NCI-H1048 (cell line): ENCODE data around the gene HSBP1L1.
A peak's percentile ranks its signal among the peaks of the same experiment; 100 is the strongest.
"Not testable (repeated sequence)": the region's sequence is repeated elsewhere in the genome, so short reads cannot be mapped to it uniquely, and the experiment has no call there.

Experiments used
- DNase-seq: peaks from one replicate; lab custom pipeline; 2025; lab: John Stamatoyannopoulos, UW

Gene HSBP1L1

DNA sequence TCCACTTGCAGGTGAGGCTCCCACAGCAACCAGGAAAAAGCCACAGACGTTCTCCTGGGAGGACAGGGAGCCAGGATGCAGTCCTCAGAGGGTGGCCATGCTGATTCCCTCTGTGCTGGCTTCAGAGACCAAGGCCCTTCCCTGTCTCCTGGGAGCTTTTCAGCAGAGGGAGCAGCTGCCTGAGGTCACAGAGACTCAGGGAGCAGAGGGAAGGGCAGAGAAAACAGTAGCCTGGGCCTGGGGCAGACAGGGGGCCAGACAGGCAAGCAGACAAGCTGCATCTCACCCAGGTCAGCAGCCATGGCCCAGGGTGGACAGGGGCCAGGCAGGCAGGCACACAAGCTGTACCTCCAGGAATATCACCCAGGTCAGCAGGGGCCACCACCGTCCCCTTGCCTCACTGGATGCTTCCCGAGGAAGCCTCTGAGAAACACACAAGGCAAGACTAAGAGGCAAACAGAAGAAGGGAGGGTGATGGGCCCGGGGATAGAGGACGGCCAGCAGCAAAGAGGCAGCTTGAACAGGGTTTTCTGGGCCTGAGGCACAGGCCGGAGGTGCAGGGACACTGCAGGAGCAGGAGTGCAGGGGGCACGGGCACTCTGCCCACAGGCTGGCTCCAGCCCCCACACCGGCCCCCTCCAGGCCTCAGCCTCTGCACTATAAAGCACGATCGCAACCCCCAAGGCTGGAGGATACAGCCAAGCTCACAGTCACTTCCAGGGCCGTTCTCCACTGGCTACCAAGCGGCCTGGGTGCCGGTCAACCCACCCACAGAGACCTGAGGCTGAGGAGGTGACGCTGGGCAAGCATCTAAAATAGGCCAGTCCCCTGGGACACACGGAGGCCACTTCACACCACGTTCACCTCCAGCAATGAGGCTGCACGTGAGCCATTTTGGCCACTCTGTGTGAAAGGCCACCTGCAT lies 19.1 kb upstream of the HSBP1L1 start:
- DNase-seq = no peak

DNA sequence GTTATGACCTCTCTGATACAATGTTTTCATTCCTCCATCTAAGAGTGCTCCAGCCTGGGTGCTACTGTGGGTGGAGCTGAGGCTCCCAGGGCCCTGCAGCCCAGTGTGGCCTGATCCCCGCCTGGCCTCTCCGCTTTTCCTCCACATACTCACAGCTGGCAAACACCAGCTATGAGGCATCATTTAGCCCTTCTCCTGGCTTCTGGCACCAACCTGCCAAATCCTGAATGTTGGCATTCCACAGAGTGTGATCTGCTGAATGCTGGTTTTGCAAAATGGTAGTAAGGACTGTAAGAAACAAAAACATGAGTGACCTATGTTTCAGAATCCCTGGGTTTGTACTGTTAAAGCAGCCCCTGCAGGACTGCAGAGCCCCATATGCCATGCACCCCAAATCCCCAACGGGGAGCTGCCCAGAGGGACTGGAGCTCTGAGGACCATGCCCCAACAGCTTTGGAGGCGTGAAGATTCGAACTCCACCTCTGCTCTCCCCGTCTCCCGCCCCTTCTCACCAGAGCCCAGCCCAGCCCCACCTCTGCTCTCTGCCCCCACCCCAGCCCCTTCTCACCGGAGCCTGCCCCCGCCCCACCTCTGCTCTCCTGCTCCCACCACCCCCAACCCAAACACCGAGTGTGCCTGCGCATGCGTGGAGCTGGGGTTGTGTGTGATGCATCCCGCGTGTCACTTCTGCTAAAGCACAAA lies 17.2 kb upstream of the HSBP1L1 start:
- DNase-seq = no peak

DNA sequence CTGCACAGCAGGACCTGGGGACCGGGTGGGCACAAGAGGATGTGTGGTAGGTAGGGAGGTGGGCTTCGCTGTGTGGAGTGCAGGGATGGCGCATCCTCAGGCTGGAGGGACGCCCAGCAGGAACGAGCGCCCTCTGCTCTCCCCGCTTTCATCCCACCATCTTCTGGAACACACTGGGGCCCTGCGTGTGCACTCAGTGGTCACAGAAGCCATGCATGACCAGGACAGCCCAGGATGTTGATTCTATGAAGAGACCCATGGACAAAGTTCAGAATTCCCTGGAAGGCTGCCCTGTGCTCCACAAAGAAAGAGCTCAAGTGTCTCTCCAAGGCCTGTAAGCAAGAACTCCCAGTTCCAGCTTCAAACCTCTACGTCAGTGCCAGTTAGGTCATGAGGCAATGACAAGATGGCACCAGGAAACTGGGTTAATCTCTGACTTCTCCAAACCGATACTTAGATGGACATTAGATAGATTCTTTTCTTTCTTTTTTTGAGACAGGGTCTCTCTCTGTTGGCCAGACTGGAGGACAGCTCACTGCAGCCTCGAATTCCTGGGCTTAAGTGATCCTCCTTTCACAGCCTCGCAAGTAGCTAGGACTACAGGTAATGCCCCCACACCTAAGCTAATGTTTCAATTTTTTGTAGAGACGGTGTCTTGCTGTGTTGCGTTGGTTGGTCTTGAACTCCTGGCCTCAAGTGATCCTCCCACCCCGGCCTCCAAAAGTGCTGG lies 16.4 kb upstream of the HSBP1L1 start:
- no peak for DNase-seq

DNA sequence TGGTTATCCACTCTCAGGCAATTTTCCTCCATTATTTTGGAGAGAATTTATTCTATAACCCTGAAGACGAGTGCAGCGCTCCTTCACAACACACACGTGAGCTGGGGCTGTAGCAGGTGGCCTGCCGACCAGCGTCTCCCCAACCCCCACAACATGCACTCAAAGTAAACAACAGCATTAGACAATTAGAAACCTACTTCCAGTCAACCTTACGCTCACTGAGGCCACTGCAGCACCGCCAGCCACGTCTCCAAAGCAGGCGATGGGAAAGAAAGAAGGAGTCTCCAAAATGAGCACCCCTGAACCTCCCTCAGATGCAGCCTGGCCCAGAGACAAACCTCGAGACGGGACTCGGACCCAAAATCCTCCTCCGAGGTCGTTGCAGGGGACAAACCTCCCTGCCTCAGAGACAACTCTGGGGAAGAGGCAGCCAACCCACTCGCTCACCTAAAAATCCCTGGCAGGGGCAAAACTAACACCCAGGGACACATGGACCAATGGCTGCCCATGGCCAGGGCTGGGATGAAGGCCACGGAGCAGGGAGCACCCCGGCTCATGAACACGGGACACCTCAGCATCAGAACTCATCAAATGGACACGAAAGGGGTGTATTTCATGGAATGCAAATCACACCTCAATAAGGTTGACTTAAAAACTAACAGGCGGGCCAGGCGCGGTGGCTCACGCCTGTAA lies 15.6 kb upstream of the HSBP1L1 start:
- no peak for DNase-seq

DNA sequence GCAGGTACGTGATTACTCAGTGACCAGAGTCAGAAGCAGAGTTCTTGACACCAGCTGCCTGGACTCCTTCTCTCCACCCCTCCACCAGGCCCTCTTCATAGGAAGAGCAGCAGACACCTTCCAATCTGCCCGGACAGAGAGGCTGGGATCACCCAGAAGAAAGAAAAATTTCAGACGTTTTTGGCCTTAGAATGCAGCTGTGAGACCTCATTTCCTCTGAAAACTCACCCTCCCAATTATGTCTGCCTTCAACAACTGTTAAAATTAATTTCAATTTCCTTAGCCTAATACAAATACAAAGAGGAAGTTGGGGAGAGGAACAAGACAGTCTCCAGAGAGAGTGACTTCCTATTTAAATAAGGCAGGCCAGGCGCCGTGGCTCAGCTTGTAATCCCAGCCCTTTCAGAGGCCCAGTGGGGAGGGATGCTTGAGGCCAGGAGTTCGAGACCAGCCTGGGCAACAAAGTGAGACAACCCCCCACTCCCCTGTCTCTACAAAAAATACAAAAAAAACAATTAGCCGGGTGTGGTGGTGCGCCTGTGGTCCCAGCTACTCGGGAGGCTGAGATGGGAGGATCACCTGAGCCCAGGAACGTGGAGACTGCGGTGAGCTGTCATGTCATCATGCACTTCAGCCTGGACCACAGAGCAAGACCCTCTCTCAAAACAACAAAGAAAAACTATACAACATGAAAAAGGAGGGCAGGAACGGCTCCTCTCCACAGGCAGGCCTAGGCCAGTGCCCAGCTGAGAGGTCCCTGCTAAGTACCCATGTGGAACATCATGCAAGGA lies 14.6 kb upstream of the HSBP1L1 start:
- no peak for DNase-seq

DNA sequence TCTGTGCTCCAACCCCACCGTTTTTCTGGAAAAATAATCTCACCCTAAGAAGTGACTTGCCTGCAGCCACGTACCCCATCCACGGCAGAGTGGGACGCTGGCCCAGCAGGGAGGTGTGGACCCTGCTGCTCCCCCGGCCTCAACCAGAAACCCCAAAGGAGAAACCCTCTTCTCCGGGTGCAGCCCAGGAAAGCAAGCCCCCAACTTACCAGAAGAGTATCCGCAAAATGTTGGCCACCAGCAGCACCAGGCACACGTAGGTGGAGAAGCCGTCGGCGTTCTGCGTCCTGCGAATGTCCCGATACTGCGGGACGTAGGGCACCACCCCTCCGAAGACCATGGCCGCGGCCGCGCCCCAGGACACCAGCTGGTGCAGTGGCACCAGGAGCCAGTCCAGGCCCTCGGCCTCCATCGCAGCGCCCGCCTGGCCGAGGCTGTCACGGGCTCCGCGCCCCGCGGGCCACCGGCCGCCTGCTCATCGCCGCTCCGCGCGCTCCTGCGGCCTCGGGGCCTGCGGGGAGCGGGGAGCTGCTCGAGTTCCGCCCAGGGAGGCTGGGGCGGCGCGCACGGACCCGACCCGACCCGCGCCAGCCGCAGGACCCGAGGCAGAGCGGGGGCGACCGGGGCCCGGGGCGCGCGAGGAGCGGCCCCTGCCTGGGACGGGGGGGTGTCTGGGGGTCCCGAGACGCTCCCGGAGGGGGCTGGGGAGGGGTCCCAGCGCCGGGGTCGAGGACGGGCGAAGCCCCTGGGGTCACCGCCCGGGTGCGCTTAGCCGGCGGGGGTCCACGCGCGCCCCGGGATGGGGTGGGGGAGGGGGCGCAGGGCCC lies 13.7 kb upstream of the HSBP1L1 start:
- DNase-seq = no peak

DNA sequence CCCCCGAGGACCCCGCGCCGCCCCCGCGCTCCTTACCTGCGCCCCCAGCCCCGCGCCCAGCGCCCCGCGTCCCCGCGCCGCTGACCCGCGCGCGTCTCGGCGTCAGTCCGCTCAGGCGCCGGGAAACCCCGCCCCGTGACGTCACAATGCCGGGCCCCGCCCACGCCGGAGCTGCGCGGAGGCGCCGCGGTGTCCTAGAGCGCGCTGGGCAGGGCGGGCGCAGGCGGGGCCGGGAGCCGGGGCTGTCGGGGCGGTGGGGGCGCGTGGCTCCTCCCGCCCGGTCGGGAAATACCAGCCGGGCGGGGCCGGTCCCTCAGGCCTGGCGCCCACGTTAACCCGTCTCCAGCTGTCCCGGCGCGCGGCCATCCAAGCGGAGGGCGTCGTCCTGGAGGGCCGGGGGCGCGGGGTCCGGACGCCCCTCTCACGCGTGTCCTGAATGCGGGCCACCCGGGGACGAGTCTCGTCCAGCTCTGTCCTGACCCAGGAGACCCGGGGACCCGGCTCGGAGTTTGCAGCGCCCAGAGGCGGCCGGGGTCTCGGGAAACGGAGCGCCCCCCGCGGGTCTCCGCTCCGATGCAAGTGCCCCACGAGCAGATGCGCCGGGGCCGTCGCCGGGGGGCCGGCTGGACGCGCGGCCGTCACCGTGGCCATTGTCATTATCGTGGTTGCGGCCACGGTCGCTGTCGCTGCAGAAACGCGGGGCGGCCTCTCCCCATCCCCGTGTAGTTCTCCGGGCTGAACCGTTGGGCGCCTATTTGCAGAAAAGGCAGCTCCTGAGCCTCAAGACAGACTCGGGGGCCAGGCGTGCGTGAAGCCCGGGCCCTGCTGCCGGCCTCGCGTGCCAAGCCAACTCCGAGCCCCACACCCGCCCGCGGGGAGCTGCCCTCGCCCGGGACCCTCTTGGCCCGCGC lies 12.6 kb upstream of the HSBP1L1 start, which contains the start of gene SLC66A2:
SLC66A2 (minus strand) TSS at position 109 of the 911 bp plus-strand sequence. CDS start 727 bp downstream, outside the sequence.
- peak; percentile 77 for DNase-seq

DNA sequence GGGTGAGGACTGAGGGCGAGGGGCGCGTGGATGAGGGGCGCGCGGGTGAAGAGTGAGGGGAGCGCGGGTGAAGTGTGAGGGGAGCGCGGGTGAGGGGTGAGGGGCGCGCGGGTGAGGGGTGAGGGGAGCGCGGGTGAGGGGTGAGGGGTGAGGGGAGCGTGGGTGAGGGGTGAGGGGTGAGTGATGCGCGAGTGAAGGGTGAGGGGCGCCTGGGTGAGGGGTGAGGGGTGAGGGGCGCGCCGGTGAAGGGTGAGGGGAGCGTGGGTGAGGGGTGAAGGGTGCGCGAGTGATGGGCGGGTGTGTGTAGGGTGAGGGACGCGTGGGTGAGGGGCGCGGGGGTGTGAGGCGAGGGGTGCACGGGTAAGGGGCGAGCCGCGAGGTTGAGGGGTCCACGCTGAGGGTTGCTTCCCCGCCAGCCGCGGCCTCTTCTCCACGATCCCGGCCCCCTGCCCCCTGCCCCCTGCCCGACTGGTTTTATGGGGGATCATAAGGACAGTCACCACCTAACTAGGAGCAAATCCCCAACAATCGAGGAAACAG lies 11.9 kb upstream of the HSBP1L1 start:
- DNase-seq = no peak

DNA sequence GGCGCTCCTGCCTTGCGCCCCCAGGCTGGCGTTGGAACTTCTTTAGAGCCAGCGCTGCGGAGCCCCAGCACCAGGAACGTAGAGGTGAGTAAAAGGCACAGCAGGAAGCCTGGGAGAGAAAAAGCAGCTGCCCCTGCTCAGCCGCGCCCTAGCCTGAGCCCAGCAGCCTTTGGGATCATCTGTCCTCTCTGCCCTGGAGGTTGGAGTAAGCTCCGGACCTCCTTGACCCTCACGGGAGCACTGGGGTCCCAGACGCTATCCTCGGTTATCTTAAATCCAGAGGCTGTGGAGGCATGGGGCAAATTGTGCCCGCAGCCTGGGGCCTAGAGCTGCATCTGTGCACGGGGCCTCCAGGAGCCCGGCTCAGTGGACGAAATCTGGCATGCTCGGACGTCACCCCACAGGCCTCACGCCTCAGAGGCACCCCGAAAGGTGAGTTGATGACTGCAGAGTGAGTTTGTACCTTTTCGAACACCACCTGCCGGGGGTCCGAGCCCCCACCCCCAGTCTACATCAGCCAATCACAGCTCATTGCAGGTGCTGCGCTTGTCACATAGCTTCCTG lies 11.4 kb upstream of the HSBP1L1 start:
- no peak for DNase-seq

DNA sequence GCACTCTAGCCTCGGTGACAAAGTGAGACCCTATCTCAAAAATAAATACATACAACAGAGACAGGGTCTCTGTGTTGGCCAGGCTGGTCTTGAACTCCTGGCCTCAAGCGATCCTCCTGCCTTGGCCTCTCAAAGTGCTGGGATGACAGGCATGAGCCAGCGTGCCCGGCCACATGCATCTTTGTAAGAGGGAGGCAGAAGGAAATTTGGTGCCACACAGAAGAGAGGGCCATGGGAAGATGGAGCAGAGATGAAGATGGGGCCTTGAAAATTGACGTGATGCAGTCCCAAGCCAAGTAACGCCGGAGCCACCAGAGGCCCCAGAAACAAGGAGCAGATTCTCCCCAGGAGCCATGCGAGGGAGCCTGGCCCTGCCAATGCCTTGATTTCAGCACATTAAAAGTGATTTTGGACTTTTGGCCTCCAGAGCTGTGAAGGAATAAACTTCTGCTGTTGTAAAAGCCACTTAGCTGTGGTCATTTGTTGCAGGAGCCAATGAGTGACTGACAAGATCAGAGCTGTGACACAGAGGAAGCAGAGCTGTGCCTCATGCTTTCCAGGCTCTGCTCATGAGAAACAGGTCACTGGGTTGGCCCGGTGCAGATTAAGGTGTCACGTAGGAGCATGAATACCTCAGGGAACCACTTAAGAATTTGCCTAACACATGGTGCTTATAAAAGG lies 10.3 kb upstream of the HSBP1L1 start:
- DNase-seq = peak; percentile 52

DNA sequence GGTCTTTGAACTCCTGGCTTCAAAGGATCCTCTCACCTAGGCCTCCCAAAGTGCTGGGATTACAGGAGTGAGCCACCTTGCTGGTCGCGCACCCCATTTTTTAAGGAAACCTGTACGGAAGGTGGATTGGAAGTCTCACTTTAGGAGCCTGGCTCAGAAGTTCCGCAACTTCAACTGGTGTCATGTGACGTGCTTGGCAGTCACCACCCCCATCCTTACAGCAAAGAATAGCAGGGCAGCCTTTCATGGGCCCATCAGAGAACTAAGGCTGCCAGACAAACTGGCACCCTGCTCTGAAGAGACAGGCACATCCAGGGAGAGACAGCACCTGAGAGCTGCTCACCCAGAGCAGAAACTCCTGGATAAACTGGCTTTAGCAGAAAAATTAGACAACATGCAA lies 9.7 kb upstream of the HSBP1L1 start:
- DNase-seq = no peak

DNA sequence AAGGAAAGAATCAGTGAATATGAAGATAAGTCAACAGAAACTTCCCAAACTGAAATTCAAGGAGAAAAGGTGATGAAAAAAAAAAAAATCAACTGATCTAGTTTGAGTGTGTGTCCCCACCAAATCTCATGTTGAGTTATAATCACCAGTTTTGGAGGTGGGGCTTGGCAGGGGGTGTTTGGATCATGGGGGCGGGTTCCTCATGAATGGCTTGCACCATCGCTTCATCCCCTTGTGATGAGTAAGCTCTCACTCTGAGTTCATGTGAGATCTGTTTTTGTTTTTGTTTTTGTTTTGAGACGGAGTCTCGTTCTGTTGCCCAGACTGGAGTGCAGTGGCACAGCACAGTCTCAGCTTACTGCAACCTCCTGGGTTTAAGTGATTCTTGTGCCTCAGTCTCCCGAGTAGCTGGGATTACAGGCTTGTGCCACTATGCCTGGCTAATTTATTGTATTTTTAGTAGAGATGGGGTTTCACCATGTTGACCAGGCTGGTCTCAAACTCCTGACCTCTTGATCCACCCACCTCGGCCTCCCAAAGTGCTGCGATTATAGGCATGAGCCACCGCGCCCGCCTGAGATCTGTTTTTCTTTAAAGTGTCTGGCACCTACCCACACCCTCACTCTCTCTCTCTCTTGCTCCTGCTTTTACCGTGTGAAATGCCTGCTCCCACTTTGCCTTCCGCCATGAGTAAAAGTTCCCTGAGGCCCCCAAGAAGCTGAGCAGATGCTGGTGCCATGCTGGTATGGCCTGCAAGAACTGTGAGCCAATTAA lies 9.0 kb upstream of the HSBP1L1 start:
- no peak for DNase-seq

DNA sequence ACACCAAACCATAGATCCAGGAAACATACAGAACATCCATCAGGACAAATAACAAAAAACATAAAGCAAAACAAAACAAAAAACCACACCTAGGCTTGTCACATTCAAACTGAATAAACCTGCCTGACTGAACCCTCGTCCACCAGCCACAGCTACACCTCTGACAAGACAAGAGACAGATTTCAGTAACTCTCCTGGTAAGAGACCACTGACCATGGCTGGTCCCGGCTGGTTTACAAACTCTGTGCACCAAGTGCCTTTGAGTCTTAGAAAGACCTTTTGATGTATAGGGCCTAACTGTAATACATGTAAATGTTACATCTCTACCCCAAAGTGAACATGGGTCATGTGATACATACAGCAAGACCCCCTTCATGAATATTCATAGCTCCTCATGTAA lies 8.2 kb upstream of the HSBP1L1 start:
- no peak for DNase-seq

DNA sequence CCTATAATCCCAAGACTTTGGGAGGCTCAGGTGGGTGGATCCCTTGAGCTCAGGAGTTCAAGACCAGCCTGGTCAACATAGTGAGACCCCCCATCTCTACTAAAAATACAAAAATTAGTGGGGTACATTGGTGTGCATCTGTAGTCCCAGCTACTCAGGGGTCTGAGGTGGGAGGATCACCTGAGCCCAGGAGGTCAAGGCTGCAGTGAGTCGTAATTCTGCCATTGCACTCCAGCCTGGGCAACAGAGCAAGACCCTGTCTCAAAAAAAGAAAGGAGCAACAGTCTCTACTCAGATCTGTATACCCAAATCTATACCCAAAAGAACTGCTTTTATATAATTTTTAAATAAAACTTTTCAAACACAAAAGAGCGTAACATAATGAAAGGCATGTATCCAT lies 5.5 kb upstream of the HSBP1L1 start:
- no peak for DNase-seq

DNA sequence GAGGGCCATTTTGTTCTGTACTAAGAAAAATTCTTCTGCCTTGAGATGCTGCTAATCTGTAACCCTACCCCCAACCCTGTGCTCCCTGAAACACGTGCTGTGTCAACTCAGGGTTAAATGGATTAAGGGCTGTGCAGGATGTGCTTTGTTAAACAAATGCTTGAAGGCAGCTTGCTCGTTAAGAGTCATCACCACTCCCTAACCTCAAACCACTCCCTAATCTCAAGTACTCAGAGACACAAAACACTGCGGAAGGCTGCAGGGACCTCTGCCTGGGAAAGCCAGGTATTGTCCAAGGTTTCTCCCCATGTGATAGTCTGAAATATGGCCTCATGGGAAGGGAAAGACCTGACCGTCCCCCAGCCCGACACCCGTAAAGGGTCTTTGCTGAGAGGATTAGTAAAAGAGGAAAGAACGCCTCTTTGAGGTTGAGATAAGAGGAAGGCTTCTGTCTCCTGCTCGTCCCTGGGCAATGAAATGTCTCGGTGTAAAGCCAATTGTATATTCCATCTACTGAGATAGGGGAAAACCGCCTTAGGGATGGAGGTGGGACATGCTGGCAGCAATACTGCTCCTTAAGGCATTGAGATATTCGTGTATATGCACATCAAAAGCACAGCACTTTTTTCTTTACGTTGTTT lies 4.2 kb upstream of the HSBP1L1 start:
- DNase-seq = not testable (repeated sequence)

DNA sequence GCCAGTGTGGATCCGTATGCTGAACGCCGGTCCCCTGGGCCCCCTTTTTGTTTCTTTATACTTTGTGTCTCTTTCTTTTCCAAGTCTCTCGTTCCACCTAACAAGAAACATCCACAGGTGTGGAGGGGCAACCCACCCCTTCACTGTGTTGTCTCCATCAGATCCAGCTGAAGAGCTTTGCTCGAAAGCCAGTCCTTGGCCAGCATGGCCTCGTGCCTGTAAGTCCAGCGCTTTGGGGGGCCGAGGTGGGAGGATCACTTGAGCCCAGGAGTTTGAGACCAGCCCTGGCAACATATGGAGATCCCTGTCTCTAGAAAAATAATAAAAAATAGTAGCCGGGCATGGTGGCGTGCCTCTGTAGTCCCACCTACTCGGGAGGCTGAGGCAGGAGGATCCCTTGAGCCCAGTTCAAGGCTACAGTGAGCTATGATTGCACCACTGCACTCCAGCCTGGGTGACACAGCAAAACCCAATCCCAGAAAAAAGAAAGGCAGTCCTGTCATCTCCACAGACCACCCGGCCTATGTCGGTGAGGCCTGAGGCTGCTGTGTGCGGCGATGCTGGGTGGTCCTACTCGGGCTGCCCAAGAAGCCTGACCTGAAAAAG lies 3.4 kb upstream of the HSBP1L1 start:
- no peak for DNase-seq
